CD14-positive monocyte (primary cell): Measurements from ENCODE around the gene MYO18A. TPM values are rescaled to one million over a fixed set of nuclear protein-coding genes. Genes with fewer than 3 reads are reported as not detected.

ENCODE experiments used
- DNase-seq, 3 donors: peaks; one replicate each; pipeline ENCODE4 v3.0.0-alpha.2; 2011 to 2022
- H2AFZ ChIP-seq: 2 replicates; pipeline ENCODE4 v1.6.0; 2012; ENCODE audit warnings: mild to moderate bottlenecking, low read depth, low read length, inconsistent platforms; ENCODE audit not compliant: insufficient read depth, poor library complexity, severe bottlenecking
- H3K27ac ChIP-seq, 2 donors: 1 replicate in 1 of 2; 2 replicates in 1 of 2; pipeline ENCODE4 v1.5.1; 2012 to 2013; ENCODE audit warnings: low read length in 2 of 2, control low read depth in 1 of 2, inconsistent platforms in 1 of 2, low read depth in 1 of 2, mild to moderate bottlenecking in 1 of 2
- H3K27me3 ChIP-seq, 2 donors: one replicate each; pipeline versions ENCODE4 v1.6.0 to v1.6.1; 2011 to 2013; ENCODE audit warnings: low read length in 2 of 2; ENCODE audit not compliant: control insufficient read depth in 2 of 2, insufficient read depth in 2 of 2
- H3K36me3 ChIP-seq, 2 donors: replicated peaks in 1 of 2; 1 replicate in 1 of 2; 2 replicates in 1 of 2; pipeline versions ENCODE4 v1.5.1 to v1.6.1; 2012 to 2013; ENCODE audit warnings: low read length in 2 of 2, control low read depth in 1 of 2, inconsistent platforms in 1 of 2, mild to moderate bottlenecking in 1 of 2; ENCODE audit not compliant: insufficient read depth in 2 of 2, control insufficient read depth in 1 of 2
- H3K4me1 ChIP-seq, 2 donors: 1 replicate in 1 of 2; 2 replicates in 1 of 2; pipeline versions ENCODE4 v1.5.1 to v1.6.1; 2012 to 2013; ENCODE audit warnings: low read length in 2 of 2, control low read depth in 1 of 2, inconsistent platforms in 1 of 2, mild to moderate bottlenecking in 1 of 2, moderate library complexity in 1 of 2; ENCODE audit not compliant: insufficient read depth in 2 of 2, control insufficient read depth in 1 of 2
- H3K4me2 ChIP-seq: replicated peaks from 2 replicates; pipeline ENCODE3; 2012; ENCODE audit warnings: low read length, moderate library complexity, mild to moderate bottlenecking; ENCODE audit not compliant: poor library complexity, severe bottlenecking; ENCODE audit errors: extremely low read depth
- H3K4me3 ChIP-seq, 3 experiments: fragments of 200-600 bp in 1 of 3; sonication (generic) in 1 of 3; replicated peaks in 1 of 3; 1 replicate in 2 of 3; 2 replicates in 1 of 3; pipeline ENCODE4 v1.5.1; 2011 to 2013; ENCODE audit warnings: low read length in 3 of 3, mild to moderate bottlenecking in 3 of 3, control low read depth in 2 of 3, low read depth in 2 of 3, inconsistent platforms in 1 of 3, moderate library complexity in 1 of 3
- H3K79me2 ChIP-seq: 2 replicates; pipeline ENCODE4 v1.6.0; 2012; ENCODE audit warnings: mild to moderate bottlenecking, control low read depth, inconsistent platforms, low read length, moderate library complexity; ENCODE audit not compliant: insufficient read depth
- H3K9ac ChIP-seq: 2 replicates; pipeline ENCODE4 v1.6.0; 2017; ENCODE audit warnings: low read length, mild to moderate bottlenecking; ENCODE audit not compliant: insufficient read depth, poor library complexity, severe bottlenecking
- H3K9me3 ChIP-seq, 2 donors: replicated peaks in 1 of 2; 1 replicate in 1 of 2; 2 replicates in 1 of 2; pipeline versions ENCODE4 v1.5.1 to v1.6.1; 2012 to 2013; ENCODE audit warnings: low read length in 2 of 2, control low read depth in 1 of 2; ENCODE audit not compliant: control insufficient read depth in 1 of 2, insufficient read depth in 1 of 2
- H4K20me1 ChIP-seq: 2 replicates; pipeline ENCODE4 v1.6.0; 2012; ENCODE audit warnings: mild to moderate bottlenecking, low read length, control low read depth, moderate library complexity; ENCODE audit not compliant: insufficient read depth
- H3K27ac Mint-ChIP-seq, 7 donors: one replicate each; pipeline ENCODE4 v1.8.0; 2020; ENCODE audit warnings: mild to moderate bottlenecking in 7 of 7, mixed read lengths in 7 of 7, moderate library complexity in 6 of 7, inconsistent platforms in 2 of 7
- H3K27me3 Mint-ChIP-seq, 3 donors: one replicate each; pipeline ENCODE4 v1.8.0; 2021 to 2022; ENCODE audit warnings: low read depth in 3 of 3, mild to moderate bottlenecking in 3 of 3, mixed read lengths in 3 of 3, moderate library complexity in 3 of 3, inconsistent platforms in 1 of 3
- H3K36me3 Mint-ChIP-seq, 2 donors: one replicate each; pipeline ENCODE4 v1.8.0; 2020; ENCODE audit warnings: mixed read lengths in 2 of 2, inconsistent platforms in 1 of 2, mild to moderate bottlenecking in 1 of 2
- H3K4me1 Mint-ChIP-seq: one replicate; pipeline ENCODE4 v1.8.0; 2020; ENCODE audit warnings: mild to moderate bottlenecking, mixed read lengths
- H3K4me3 Mint-ChIP-seq, 2 donors: one replicate each; pipeline ENCODE4 v1.8.0; 2020; ENCODE audit warnings: mild to moderate bottlenecking in 2 of 2, mixed read lengths in 2 of 2, moderate library complexity in 1 of 2
- H3K9me3 Mint-ChIP-seq, 7 donors: one replicate each; pipeline ENCODE4 v1.8.0; 2020 to 2022; ENCODE audit warnings: mixed read lengths in 7 of 7, mild to moderate bottlenecking in 6 of 7, moderate library complexity in 6 of 7, inconsistent platforms in 2 of 7
- WGBS: methylation state at CpG from one replicate; pipeline ENCODE4 v1.1.5; 2013; ENCODE audit warnings: missing lambda C conversion rate; ENCODE audit not compliant: insufficient coverage; 5-methylcytosine and 5-hydroxymethylcytosine counted together
- intact Hi-C, 2 donors: fragments of 100-400 bp; cut with micrococcal nuclease; formaldehyde crosslinking; loops; one replicate each; pipeline versions ENCODE4 v1.15.0 to v1.15.1; 2023
- polyA plus RNA-seq, 3 donors: library from polyadenylated mRNA; depleted of rRNA in 1 of 3; unstranded in 2 of 3; stranded (reverse) in 1 of 3; fragments of 300-500 nt in 2 of 3; fragments of >200 nt in 1 of 3; fragmentation: Illumina TruSeq in 2 of 3; gene quantifications; 1 replicate in 2 of 3; 2 replicates in 1 of 3; pipeline ENCODE4 v1.2.3, GENCODE V29; 2012 to 2021
- TF ChIP-seq, protein P1 (sequence below): fragments of 200-600 bp; IDR thresholded peaks from one replicate; pipeline ENCODE4 v1.8.0; 2022; ENCODE audit warnings: antibody characterized with exemption, mild to moderate bottlenecking

Gene MYO18A
- polyA plus RNA-seq, 3 donors, result 6.3 to 40.2 (median 11.0) TPM

DNA sequence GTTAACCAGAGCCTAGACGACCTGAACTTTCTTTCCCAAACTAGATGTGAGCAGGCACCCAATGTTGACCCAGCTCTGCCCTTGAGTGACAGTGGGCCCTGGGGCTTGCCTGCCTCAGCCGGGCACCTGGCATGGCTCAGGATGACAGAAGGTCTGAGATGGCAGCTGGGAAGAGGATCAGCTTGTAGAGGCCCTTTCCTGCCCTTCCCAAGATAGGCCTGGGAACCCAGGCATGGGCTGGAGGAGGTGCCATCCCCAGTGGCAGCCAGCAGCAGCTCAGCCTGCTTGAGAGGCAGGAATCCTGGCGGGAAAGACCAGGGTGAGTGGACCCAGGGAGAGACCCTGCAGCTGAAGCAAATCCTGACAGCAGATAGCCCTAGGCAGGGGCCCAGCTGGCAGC, 78.2 kb downstream of the MYO18A start:
- Histone ChIP-seq H3K4me2 (no peak overlapping the region), H3K27me3 (no peaks in the 10 kb centered on the region), H3K4me1 (peaks cover 0 to 8% of the 10 kb centered on the region in 2 donors), H4K20me1 (no peaks in the 10 kb centered on the region), H3K36me3 (peaks cover 96 to 99% of the 10 kb centered on the region in 2 donors), H3K9me3 (no peaks in the 10 kb centered on the region), H2AFZ (no peak overlapping the region), H3K79me2 (no peaks in the 10 kb centered on the region), H3K9ac (no peak overlapping the region), H3K27ac (peak overlapping the region in 1 of 2 donors; percentile 36), H3K4me3 (no peak overlapping the region)
- no peak overlapping the region for H3K4me3 Mint-ChIP-seq
- intact Hi-C loops, result no loop called here
- no peak for DNase-seq
- H3K9me3 Mint-ChIP-seq, result no peaks in the 10 kb centered on the region
- peaks cover 0 to 1% (median 0%) of the 10 kb centered on the region in 3 donors for H3K27me3 Mint-ChIP-seq
- H3K36me3 Mint-ChIP-seq, result peaks cover 89 to 100% of the 10 kb centered on the region in 2 donors
- H3K4me1 Mint-ChIP-seq, result peaks cover 5% of the 10 kb centered on the region
- TF ChIP-seq, protein P1, sequence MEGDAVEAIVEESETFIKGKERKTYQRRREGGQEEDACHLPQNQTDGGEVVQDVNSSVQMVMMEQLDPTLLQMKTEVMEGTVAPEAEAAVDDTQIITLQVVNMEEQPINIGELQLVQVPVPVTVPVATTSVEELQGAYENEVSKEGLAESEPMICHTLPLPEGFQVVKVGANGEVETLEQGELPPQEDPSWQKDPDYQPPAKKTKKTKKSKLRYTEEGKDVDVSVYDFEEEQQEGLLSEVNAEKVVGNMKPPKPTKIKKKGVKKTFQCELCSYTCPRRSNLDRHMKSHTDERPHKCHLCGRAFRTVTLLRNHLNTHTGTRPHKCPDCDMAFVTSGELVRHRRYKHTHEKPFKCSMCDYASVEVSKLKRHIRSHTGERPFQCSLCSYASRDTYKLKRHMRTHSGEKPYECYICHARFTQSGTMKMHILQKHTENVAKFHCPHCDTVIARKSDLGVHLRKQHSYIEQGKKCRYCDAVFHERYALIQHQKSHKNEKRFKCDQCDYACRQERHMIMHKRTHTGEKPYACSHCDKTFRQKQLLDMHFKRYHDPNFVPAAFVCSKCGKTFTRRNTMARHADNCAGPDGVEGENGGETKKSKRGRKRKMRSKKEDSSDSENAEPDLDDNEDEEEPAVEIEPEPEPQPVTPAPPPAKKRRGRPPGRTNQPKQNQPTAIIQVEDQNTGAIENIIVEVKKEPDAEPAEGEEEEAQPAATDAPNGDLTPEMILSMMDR, result no peak
- WGBS, result 100% methylated on average over 2 of the region's 3 CpGs
- H3K27ac Mint-ChIP-seq, result peak overlapping the region in 5 of 7 donors; percentile 64 to 72 (median 68)

DNA sequence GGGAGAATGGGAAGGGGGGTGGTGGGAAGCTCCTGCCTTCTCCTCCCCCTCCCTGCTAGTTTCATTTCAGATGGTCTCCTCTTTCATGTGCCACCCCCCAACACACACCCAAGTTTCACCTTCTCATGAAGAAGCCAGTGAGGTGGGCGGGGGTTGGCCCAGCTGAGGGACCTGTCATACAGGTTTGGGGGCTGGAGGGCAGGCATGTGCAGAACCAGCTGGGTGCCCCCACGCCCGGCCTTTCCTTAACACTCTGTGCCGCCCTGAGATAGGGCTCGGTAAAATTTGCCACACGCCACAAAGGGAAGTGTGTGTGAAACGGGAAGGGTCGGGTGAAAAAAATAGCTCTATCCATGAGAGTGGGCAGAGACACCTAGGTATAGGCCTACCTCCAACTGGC, 79.9 kb downstream of the MYO18A start:
- Mint-ChIP-seq H3K4me1 (no peaks in the 10 kb centered on the region), H3K9me3 (no peaks in the 10 kb centered on the region), H3K27me3 (peaks cover 0 to 5% (median 0%) of the 10 kb centered on the region in 3 donors), H3K36me3 (peaks cover 88 to 100% of the 10 kb centered on the region in 2 donors), H3K4me3 (no peak overlapping the region), H3K27ac (peak overlapping the region in 4 of 7 donors; percentile 15 to 63 (median 53))
- Histone ChIP-seq H3K36me3 (peaks cover 96 to 99% of the 10 kb centered on the region in 2 donors), H3K4me2 (no peak overlapping the region), H3K4me3 (no peak overlapping the region), H3K27ac (no peak overlapping the region), H3K4me1 (no peaks in the 10 kb centered on the region), H4K20me1 (no peaks in the 10 kb centered on the region), H3K27me3 (no peaks in the 10 kb centered on the region), H2AFZ (no peak overlapping the region), H3K9ac (no peak overlapping the region), H3K79me2 (no peaks in the 10 kb centered on the region), H3K9me3 (no peaks in the 10 kb centered on the region)
- intact Hi-C loops, result no loop called here
- TF ChIP-seq, protein P1, result no peak
- 70% methylated on average over 2 of the region's 8 CpGs for WGBS
- DNase-seq, result no peak
